ENCODE data around the gene JAG2.
A peak's percentile ranks its signal among the peaks of the same experiment; 100 is the strongest.

Gene JAG2

GRCh38 chr14:105203701-105204100 is 35.1 kb upstream of the JAG2 start:
- H3K4me3 ChIP-seq (ENCODE audit: low read depth, low read length) = no peak overlapping the region
- TF ChIP-seq CTCF (IDR thresholded peaks at IDR 0.05; ENCODE audit: low read depth, low read length) = no peak

GRCh38 chr14:105203057-105203531 is 34.5 kb upstream of the JAG2 start:
- peak; percentile 75 for TF ChIP-seq CTCF (IDR thresholded peaks at IDR 0.05; ENCODE audit: low read depth, low read length)
- H3K4me3 ChIP-seq (ENCODE audit: low read depth, low read length) = no peak overlapping the region

- TF ChIP-seq CTCF (IDR thresholded peaks at IDR 0.05; ENCODE audit: low read depth, low read length) = no peak
- H3K4me3 ChIP-seq (ENCODE audit: low read depth, low read length) = no peak overlapping the region
Measured at GRCh38 chr14:105201925-105202513, 33.4 kb upstream of the JAG2 start.

GRCh38 chr14:105201156-105201924 is 32.8 kb upstream of the JAG2 start:
- H3K4me3 ChIP-seq (ENCODE audit: low read depth, low read length) = no peak overlapping the region

GRCh38 chr14:105200641-105201040 is 32.1 kb upstream of the JAG2 start:
- no peak for TF ChIP-seq CTCF (IDR thresholded peaks at IDR 0.05; ENCODE audit: low read depth, low read length)
- H3K4me3 ChIP-seq (ENCODE audit: low read depth, low read length) = no peak overlapping the region

More at GRCh38 chr14:105201156-105201924, 32.8 kb upstream of the JAG2 start:
- TF ChIP-seq CTCF (IDR thresholded peaks at IDR 0.05; ENCODE audit: low read depth, low read length) = no peak

- no peak for TF ChIP-seq CTCF (IDR thresholded peaks at IDR 0.05; ENCODE audit: low read depth, low read length)
Measured at GRCh38 chr14:105200074-105200473, 31.5 kb upstream of the JAG2 start.

GRCh38 chr14:105199093-105199492 is 30.5 kb upstream of the JAG2 start:
- H3K4me3 ChIP-seq (ENCODE audit: low read depth, low read length) = no peak overlapping the region
- no peak for TF ChIP-seq CTCF (IDR thresholded peaks at IDR 0.05; ENCODE audit: low read depth, low read length)

More at GRCh38 chr14:105200074-105200473, 31.5 kb upstream of the JAG2 start:
- no peak overlapping the region for H3K4me3 ChIP-seq (ENCODE audit: low read depth, low read length)
